ENCODE measurements around the gene FTO.
A peak's percentile ranks its signal among the peaks of the same experiment; 100 is the strongest.

FTO gene

GRCh38 chr16:53703590-53704444 lies at the start of gene FTO, which contains the start of gene RPGRIP1L:
TSS of gene FTO (plus strand) at chr16:53704156.
TSS of gene RPGRIP1L (minus strand) at chr16:53703859. CDS start at chr16:53700723, 3,136 bp downstream.
- H3K4me3 ChIP-seq (ENCODE audit: low read depth, low read length) = peak within 1 kb of the TSS; percentile 85
- no peak for TF ChIP-seq CTCF (IDR thresholded peaks at IDR 0.05; ENCODE audit: low read depth, low read length, missing control alignments)
- peak; percentile 97 for DNase-seq (ENCODE audit: low read depth)

- no peak for DNase-seq (ENCODE audit: low read depth)
- no peak overlapping the region for H3K4me3 ChIP-seq (ENCODE audit: low read depth, low read length)
- TF ChIP-seq CTCF (IDR thresholded peaks at IDR 0.05; ENCODE audit: low read depth, low read length, missing control alignments) = no peak
Observed at GRCh38 chr16:53654946-53655345, 49.0 kb upstream of the FTO start.

GRCh38 chr16:53662072-53662471 lies 41.9 kb upstream of the FTO start:
- no peak overlapping the region for H3K4me3 ChIP-seq (ENCODE audit: low read depth, low read length)
- no peak for DNase-seq (ENCODE audit: low read depth)
- no peak for TF ChIP-seq CTCF (IDR thresholded peaks at IDR 0.05; ENCODE audit: low read depth, low read length, missing control alignments)

GRCh38 chr16:53664724-53665345 lies 39.1 kb upstream of the FTO start:
- peak; percentile 12 for DNase-seq (ENCODE audit: low read depth)
- no peak for TF ChIP-seq CTCF (IDR thresholded peaks at IDR 0.05; ENCODE audit: low read depth, low read length, missing control alignments)
- no peak overlapping the region for H3K4me3 ChIP-seq (ENCODE audit: low read depth, low read length)

- no peak overlapping the region for H3K4me3 ChIP-seq (ENCODE audit: low read depth, low read length)
- TF ChIP-seq CTCF (IDR thresholded peaks at IDR 0.05; ENCODE audit: low read depth, low read length, missing control alignments) = no peak
- DNase-seq (ENCODE audit: low read depth) = no peak
Observed at GRCh38 chr16:53666786-53667415, 37.1 kb upstream of the FTO start.

GRCh38 chr16:53668869-53669268 lies 35.1 kb upstream of the FTO start:
- no peak overlapping the region for H3K4me3 ChIP-seq (ENCODE audit: low read depth, low read length)
- TF ChIP-seq CTCF (IDR thresholded peaks at IDR 0.05; ENCODE audit: low read depth, low read length, missing control alignments) = no peak
- DNase-seq (ENCODE audit: low read depth) = no peak
